Karpas-422 (cell line): Measurements from ENCODE around the gene SUPT20H. TPM values are rescaled to one million over a fixed set of nuclear protein-coding genes. Genes with fewer than 3 reads are reported as not detected.

Experiments used
- DNase-seq: peaks from one replicate; pipeline ENCODE4 v3.0.0-alpha.2; 2015
- H2AFZ ChIP-seq: fragments of 200-600 bp; sonication (generic); 2 replicates; pipeline ENCODE4 v1.6.1; 2014; ENCODE audit warnings: antibody characterized with exemption, low read length, mixed read lengths
- H3K27ac ChIP-seq: fragments of 200-600 bp; sonication (generic); 2 replicates; pipeline ENCODE4 v1.5.1; 2014; ENCODE audit warnings: mild to moderate bottlenecking, low read length, moderate library complexity
- H3K27me3 ChIP-seq: fragments of 200-600 bp; sonication (generic); 2 replicates; pipeline ENCODE4 v1.6.1; 2014; ENCODE audit warnings: low read length, mixed read lengths
- H3K36me3 ChIP-seq: fragments of 200-600 bp; sonication (generic); 2 replicates; pipeline ENCODE4 v1.6.1; 2014; ENCODE audit warnings: low read length, mixed read lengths; ENCODE audit not compliant: insufficient read depth
- H3K4me1 ChIP-seq: fragments of 200-600 bp; sonication (generic); 2 replicates; pipeline ENCODE4 v1.6.1; 2014; ENCODE audit warnings: mild to moderate bottlenecking, low read length, mixed read lengths
- H3K4me2 ChIP-seq: fragments of 200-600 bp; sonication (generic); 2 replicates; pipeline ENCODE4 v1.6.1; 2014; ENCODE audit warnings: low read length, low read depth, mild to moderate bottlenecking; ENCODE audit not compliant: poor library complexity, severe bottlenecking
- H3K4me3 ChIP-seq: fragments of 200-600 bp; sonication (generic); 2 replicates; pipeline ENCODE4 v1.5.1; 2014; ENCODE audit warnings: mild to moderate bottlenecking, antibody characterized with exemption, low read length, mixed read lengths
- H3K79me2 ChIP-seq: fragments of 200-600 bp; sonication (generic); 2 replicates; pipeline ENCODE4 v1.6.1; 2014; ENCODE audit warnings: mild to moderate bottlenecking, low read length, mixed read lengths
- H3K9ac ChIP-seq: fragments of 200-600 bp; sonication (generic); 2 replicates; pipeline ENCODE4 v1.6.0; 2014; ENCODE audit warnings: low read length
- H3K9me2 ChIP-seq: fragments of 200-600 bp; sonication (generic), shearing (Covaris generic); replicated peaks from 2 replicates; pipeline ENCODE4 v1.6.0; 2014; ENCODE audit warnings: mild to moderate bottlenecking, low read length, moderate library complexity; ENCODE audit not compliant: insufficient read depth
- H3K9me3 ChIP-seq: fragments of 300-700, 200-600 bp; sonication (generic); 2 replicates; pipeline ENCODE4 v1.6.1; 2014; ENCODE audit warnings: low read length, mixed read lengths
- H4K20me1 ChIP-seq: fragments of 200-600 bp; sonication (generic); 2 replicates; pipeline ENCODE4 v1.6.1; 2014; ENCODE audit warnings: mild to moderate bottlenecking, antibody characterized with exemption, low read length, low read depth; ENCODE audit not compliant: insufficient read depth
- total RNA-seq: library from RNA; depleted of rRNA; stranded (reverse); fragments of >200 nt; shearing (Covaris generic); gene quantifications from 2 replicates; pipeline ENCODE4 v1.2.3, GENCODE V29; 2014; ENCODE audit warnings: low replicate concordance

Gene SUPT20H
- total RNA-seq, 1 experiment from 2014 or later, result 95.5 TPM

- H2AFZ ChIP-seq, result no peak overlapping the region
- no peaks in the 10 kb centered on the region for H3K27me3 ChIP-seq
- H3K9me2 ChIP-seq, result no peaks in the 10 kb centered on the region
- peaks cover 67% of the 10 kb centered on the region for H3K79me2 ChIP-seq
- H3K9me3 ChIP-seq, result no peaks in the 10 kb centered on the region
- H3K9ac ChIP-seq, result no peak overlapping the region
- H3K27ac ChIP-seq, result no peak overlapping the region
- no peak for DNase-seq
- no peaks in the 10 kb centered on the region for H4K20me1 ChIP-seq
- H3K36me3 ChIP-seq, result peaks cover 62% of the 10 kb centered on the region
- H3K4me3 ChIP-seq, result no peak overlapping the region
- H3K4me2 ChIP-seq, result no peak overlapping the region
- H3K4me1 ChIP-seq, result peaks cover 35% of the 10 kb centered on the region
Observed at GRCh38 chr13:37046062-37046461, 13.4 kb downstream of the SUPT20H start.

- Histone ChIP-seq H3K36me3 (peaks cover 75% of the 10 kb centered on the region), H3K4me2 (no peak overlapping the region), H3K79me2 (peaks cover 38% of the 10 kb centered on the region), H3K27me3 (no peaks in the 10 kb centered on the region), H2AFZ (no peak overlapping the region), H4K20me1 (no peaks in the 10 kb centered on the region), H3K9me2 (no peaks in the 10 kb centered on the region), H3K27ac (no peak overlapping the region), H3K9me3 (no peaks in the 10 kb centered on the region), H3K4me1 (peaks cover 16% of the 10 kb centered on the region), H3K4me3 (no peak overlapping the region), H3K9ac (no peak overlapping the region)
- DNase-seq, result no peak
Observed at GRCh38 chr13:37040789-37041188, 18.7 kb downstream of the SUPT20H start.

- no peak overlapping the region for H3K27ac ChIP-seq
- H2AFZ ChIP-seq, result no peak overlapping the region
- H3K9me3 ChIP-seq, result no peaks in the 10 kb centered on the region
- no peak for DNase-seq
- H3K27me3 ChIP-seq, result no peaks in the 10 kb centered on the region
- H3K4me2 ChIP-seq, result no peak overlapping the region
- peaks cover 77% of the 10 kb centered on the region for H3K36me3 ChIP-seq
- H3K4me1 ChIP-seq, result peaks cover 8% of the 10 kb centered on the region
- H3K9me2 ChIP-seq, result no peaks in the 10 kb centered on the region
- H3K79me2 ChIP-seq, result peaks cover 30% of the 10 kb centered on the region
- no peaks in the 10 kb centered on the region for H4K20me1 ChIP-seq
- no peak overlapping the region for H3K4me3 ChIP-seq
- H3K9ac ChIP-seq, result no peak overlapping the region
Observed at GRCh38 chr13:37039896-37040295, 19.6 kb downstream of the SUPT20H start.

- H3K27ac ChIP-seq, result no peak overlapping the region
- DNase-seq, result no peak
- peaks cover 72% of the 10 kb centered on the region for H3K36me3 ChIP-seq
- no peak overlapping the region for H3K4me3 ChIP-seq
- H3K9me2 ChIP-seq, result no peaks in the 10 kb centered on the region
- no peaks in the 10 kb centered on the region for H3K9me3 ChIP-seq
- H3K9ac ChIP-seq, result no peak overlapping the region
- no peak overlapping the region for H3K4me2 ChIP-seq
- H2AFZ ChIP-seq, result no peak overlapping the region
- no peaks in the 10 kb centered on the region for H4K20me1 ChIP-seq
- no peaks in the 10 kb centered on the region for H3K27me3 ChIP-seq
- no peaks in the 10 kb centered on the region for H3K4me1 ChIP-seq
- H3K79me2 ChIP-seq, result peaks cover 22% of the 10 kb centered on the region
Observed at GRCh38 chr13:37037241-37037640, 22.2 kb downstream of the SUPT20H start.

- H3K4me2 ChIP-seq, result no peak overlapping the region
- no peaks in the 10 kb centered on the region for H3K4me1 ChIP-seq
- H2AFZ ChIP-seq, result no peak overlapping the region
- H3K27ac ChIP-seq, result no peak overlapping the region
- no peaks in the 10 kb centered on the region for H3K27me3 ChIP-seq
- no peaks in the 10 kb centered on the region for H3K9me2 ChIP-seq
- H3K36me3 ChIP-seq, result peaks cover 62% of the 10 kb centered on the region
- no peak overlapping the region for H3K9ac ChIP-seq
- no peak for DNase-seq
- H3K79me2 ChIP-seq, result peaks cover 19% of the 10 kb centered on the region
- no peaks in the 10 kb centered on the region for H3K9me3 ChIP-seq
- H4K20me1 ChIP-seq, result no peaks in the 10 kb centered on the region
- no peak overlapping the region for H3K4me3 ChIP-seq
Observed at GRCh38 chr13:37029617-37030016, 29.9 kb downstream of the SUPT20H start.

GRCh38 chr13:37027639-37028038 lies 31.8 kb downstream of the SUPT20H start:
- no peak overlapping the region for H3K27ac ChIP-seq
- H3K4me2 ChIP-seq, result no peak overlapping the region
- no peak for DNase-seq
- no peaks in the 10 kb centered on the region for H3K27me3 ChIP-seq
- no peak overlapping the region for H3K4me3 ChIP-seq
- no peak overlapping the region for H2AFZ ChIP-seq
- no peaks in the 10 kb centered on the region for H4K20me1 ChIP-seq
- peaks cover 68% of the 10 kb centered on the region; the same call in 1 of the 2 replicates for H3K36me3 ChIP-seq
- H3K4me1 ChIP-seq, result no peaks in the 10 kb centered on the region; the same call in 1 of the 2 replicates
- H3K79me2 ChIP-seq, result peaks cover 25% of the 10 kb centered on the region
- no peak overlapping the region for H3K9ac ChIP-seq
- H3K9me2 ChIP-seq, result no peaks in the 10 kb centered on the region
- H3K9me3 ChIP-seq, result no peaks in the 10 kb centered on the region

GRCh38 chr13:37026771-37027170 lies 32.7 kb downstream of the SUPT20H start:
- Histone ChIP-seq H3K9me2 (no peaks in the 10 kb centered on the region), H3K4me3 (no peak overlapping the region), H4K20me1 (no peaks in the 10 kb centered on the region), H3K27ac (no peak overlapping the region), H3K27me3 (no peaks in the 10 kb centered on the region), H2AFZ (no peak overlapping the region), H3K4me1 (no peaks in the 10 kb centered on the region; the same call in 1 of the 2 replicates), H3K4me2 (no peak overlapping the region), H3K36me3 (peaks cover 68% of the 10 kb centered on the region; the same call in 1 of the 2 replicates), H3K79me2 (peaks cover 19% of the 10 kb centered on the region; the same call in 1 of the 2 replicates), H3K9ac (no peak overlapping the region), H3K9me3 (no peaks in the 10 kb centered on the region)
- no peak for DNase-seq

GRCh38 chr13:37023871-37024270 lies 35.6 kb downstream of the SUPT20H start:
- Histone ChIP-seq H3K36me3 (peaks cover 69% of the 10 kb centered on the region; the same call in 1 of the 2 replicates), H3K9ac (no peak overlapping the region), H3K4me2 (no peak overlapping the region), H3K9me3 (no peaks in the 10 kb centered on the region), H3K4me1 (no peaks in the 10 kb centered on the region; the same call in 1 of the 2 replicates), H3K27ac (no peak overlapping the region), H3K79me2 (peaks cover 6% of the 10 kb centered on the region; the same call in 1 of the 2 replicates), H3K9me2 (no peaks in the 10 kb centered on the region), H3K4me3 (no peak overlapping the region), H3K27me3 (no peaks in the 10 kb centered on the region), H4K20me1 (no peaks in the 10 kb centered on the region), H2AFZ (no peak overlapping the region)
- DNase-seq, result no peak

GRCh38 chr13:37014609-37015008 lies 44.9 kb downstream of the SUPT20H start:
- no peaks in the 10 kb centered on the region for H3K4me1 ChIP-seq
- no peak overlapping the region for H3K4me3 ChIP-seq
- H3K4me2 ChIP-seq, result no peak overlapping the region
- no peak overlapping the region for H2AFZ ChIP-seq
- H3K9me3 ChIP-seq, result no peaks in the 10 kb centered on the region
- peaks cover 33% of the 10 kb centered on the region for H3K79me2 ChIP-seq
- no peaks in the 10 kb centered on the region for H3K9me2 ChIP-seq
- no peaks in the 10 kb centered on the region for H3K27me3 ChIP-seq
- no peaks in the 10 kb centered on the region for H4K20me1 ChIP-seq
- no peak overlapping the region for H3K9ac ChIP-seq
- no peak for DNase-seq
- H3K36me3 ChIP-seq, result peaks cover 79% of the 10 kb centered on the region
- no peak overlapping the region for H3K27ac ChIP-seq
